GM19023 (cell line): ENCODE measurements around the gene PCCA.

Experiments
- ATAC-seq: cut with Tn5 transposase; IDR thresholded peaks from one replicate; pipeline ENCODE4 v1.9.1; 2021; ENCODE audit warnings: mild to moderate bottlenecking, moderate library complexity; ENCODE audit not compliant: unreplicated experiment

PCCA gene

GRCh38 chr13:100396776-100397175 is 307.9 kb downstream of the PCCA start:
- ATAC-seq: no peak

- no peak for ATAC-seq
These were observed 308.7 kb downstream of the PCCA start for GRCh38 chr13:100397627-100398026.

- no peak for ATAC-seq
These were observed 309.5 kb downstream of the PCCA start for GRCh38 chr13:100398360-100398759.

- ATAC-seq: no peak
These were observed 310.6 kb downstream of the PCCA start for GRCh38 chr13:100399455-100399854.

- ATAC-seq: no peak
These were observed 314.8 kb downstream of the PCCA start for GRCh38 chr13:100403675-100404074.

GRCh38 chr13:100409132-100409531 is 320.2 kb downstream of the PCCA start:
- ATAC-seq: no peak

GRCh38 chr13:100423375-100423774 is 334.5 kb downstream of the PCCA start:
- no peak for ATAC-seq

- ATAC-seq: no peak
These were observed 340.1 kb downstream of the PCCA start for GRCh38 chr13:100428986-100429385.

- no peak for ATAC-seq
These were observed 343.7 kb downstream of the PCCA start for GRCh38 chr13:100432611-100433010.

- no peak for ATAC-seq
These were observed 344.6 kb downstream of the PCCA start for GRCh38 chr13:100433475-100433874.

GRCh38 chr13:100434010-100434763 is 345.3 kb downstream of the PCCA start:
- peak; percentile 91 for ATAC-seq

GRCh38 chr13:100436099-100436498 is 347.2 kb downstream of the PCCA start:
- ATAC-seq: no peak

- no peak for ATAC-seq
These were observed 349.3 kb downstream of the PCCA start for GRCh38 chr13:100438059-100438788.

- ATAC-seq: no peak
These were observed 350.5 kb downstream of the PCCA start for GRCh38 chr13:100439247-100439970.

- no peak for ATAC-seq
These were observed 352.0 kb downstream of the PCCA start for GRCh38 chr13:100440751-100441425.

GRCh38 chr13:100442095-100442832 is 353.4 kb downstream of the PCCA start:
- no peak for ATAC-seq

- ATAC-seq: no peak
These were observed 354.5 kb downstream of the PCCA start for GRCh38 chr13:100443278-100443997.

GRCh38 chr13:100443998-100444328 is 355.1 kb downstream of the PCCA start:
- no peak for ATAC-seq

GRCh38 chr13:100447831-100448230 is 358.9 kb downstream of the PCCA start:
- ATAC-seq: no peak

GRCh38 chr13:100451923-100452322 is 363.0 kb downstream of the PCCA start:
- ATAC-seq: no peak
